GM12892 (cell line): Measurements from ENCODE around the gene WDR27.

Experiments
- DNase-seq: peaks from one replicate; pipeline ENCODE4 v3.0.0; 2011; ENCODE audit not compliant: insufficient read length
- FAIRE-seq: peaks from 2 replicates; lab custom pipeline; 2011; peaks lifted over from hg19 to GRCh38; lab: Jason Lieb, UNC
- POLR2A ChIP-seq: IDR thresholded peaks from 2 replicates; pipeline ENCODE4 v1.6.1; 2011; ENCODE audit warnings: low read depth, low read length, control low read depth
- POLR2AphosphoS5 ChIP-seq: IDR thresholded peaks from 2 replicates; pipeline ENCODE4 v1.6.1; 2011; ENCODE audit warnings: low read depth, low read length, control low read depth
- TAF1 ChIP-seq: IDR thresholded peaks from 2 replicates; pipeline ENCODE4 v1.6.1; 2011; ENCODE audit warnings: low read depth, mild to moderate bottlenecking, control low read depth, low read length, borderline replicate concordance

Gene WDR27

GRCh38 chr6:169556758-169557548 is 144.9 kb downstream of the WDR27 start:
- peak; percentile 63 for FAIRE-seq

DNA sequence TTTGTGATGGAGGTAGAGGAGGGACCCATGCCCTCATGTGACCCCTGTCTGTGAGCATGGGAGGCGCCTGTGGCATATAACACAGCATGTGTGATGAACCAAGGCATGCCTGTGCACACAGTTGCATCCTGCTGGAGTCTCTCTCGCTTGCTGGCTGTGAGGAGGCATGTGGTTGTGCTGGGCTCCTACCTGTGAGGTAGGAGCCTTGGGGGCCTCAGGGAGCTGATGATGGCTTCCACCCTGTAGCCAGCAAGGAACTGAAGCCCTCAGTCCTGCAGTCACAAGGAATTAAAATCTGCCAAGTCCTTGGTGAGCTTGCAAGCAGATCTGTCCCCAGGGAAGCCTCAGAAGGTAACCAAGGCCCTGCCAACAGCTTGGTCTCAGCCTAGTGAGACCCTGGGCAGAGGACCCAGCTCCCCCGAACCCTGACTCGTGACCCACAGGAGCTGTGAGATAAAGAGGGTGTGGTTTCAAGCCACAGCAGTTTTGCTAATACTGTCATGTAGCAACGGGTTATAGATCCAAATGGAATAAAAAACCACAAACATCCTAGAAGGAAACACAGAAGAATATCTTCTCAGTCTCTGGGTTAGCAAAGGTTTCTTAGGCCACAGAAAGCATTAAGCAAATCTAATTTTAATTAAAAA is 145.7 kb downstream of the WDR27 start:
- DNase-seq, result no peak
- no peak for TF ChIP-seq POLR2AphosphoS5
- no peak for TF ChIP-seq TAF1
- TF ChIP-seq POLR2A, result no peak
- no peak for FAIRE-seq

More at GRCh38 chr6:169556758-169557548, 144.9 kb downstream of the WDR27 start:
- TF ChIP-seq POLR2A (no peak), POLR2AphosphoS5 (no peak), TAF1 (no peak)
- peak; percentile 52 for DNase-seq

GRCh38 chr6:169545982-169546381 is 155.8 kb downstream of the WDR27 start:
- DNase-seq (no peak), FAIRE-seq (no peak)
- TF ChIP-seq POLR2AphosphoS5 (no peak), POLR2A (no peak), TAF1 (no peak)

- no peak for DNase-seq
- no peak for FAIRE-seq
- TF ChIP-seq POLR2A (no peak), POLR2AphosphoS5 (no peak), TAF1 (no peak)
Observed at GRCh38 chr6:169543704-169544103, 158.1 kb downstream of the WDR27 start.

- DNase-seq, result no peak
- TF ChIP-seq POLR2AphosphoS5 (no peak), POLR2A (no peak), TAF1 (no peak)
- FAIRE-seq, result no peak
Observed at GRCh38 chr6:169542491-169542890, 159.3 kb downstream of the WDR27 start.

GRCh38 chr6:169539176-169539897 is 162.5 kb downstream of the WDR27 start:
- TF ChIP-seq POLR2A (no peak), POLR2AphosphoS5 (no peak), TAF1 (no peak)
- no peak for DNase-seq
- no peak for FAIRE-seq

DNA sequence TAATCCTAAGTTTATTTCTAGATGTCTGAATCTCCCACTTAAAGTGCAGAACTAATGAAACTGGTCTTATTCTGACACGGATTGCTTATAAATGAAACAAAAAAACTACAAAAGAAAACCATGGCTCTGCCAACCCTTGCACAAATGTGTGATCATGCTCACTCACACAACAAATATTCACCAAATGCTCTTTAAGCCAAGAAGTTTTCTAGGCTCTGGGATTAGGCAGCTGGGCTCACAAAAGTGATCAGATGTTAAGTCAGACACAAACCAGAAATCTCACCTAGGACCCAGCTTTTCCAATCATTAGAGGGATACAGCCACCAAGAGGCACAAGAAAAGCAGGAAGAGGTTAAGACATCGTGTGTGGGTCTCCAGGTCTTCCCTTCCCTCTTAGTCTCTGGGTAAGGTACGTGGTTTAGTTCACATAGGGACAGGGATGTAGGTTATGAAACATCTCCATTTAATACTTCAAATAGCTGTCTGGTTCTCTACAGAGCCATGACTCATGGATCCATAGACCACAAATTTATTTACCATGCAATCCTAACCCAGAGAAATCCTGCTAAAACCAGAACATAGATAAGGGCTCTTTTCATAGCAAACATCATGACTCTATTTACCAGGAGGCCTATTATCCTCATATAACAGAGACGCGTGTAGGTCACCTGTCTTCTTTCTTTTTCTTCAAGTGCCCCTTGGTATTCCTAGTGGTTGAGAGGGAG is 165.2 kb downstream of the WDR27 start:
- FAIRE-seq, result no peak
- no peak for DNase-seq
- TF ChIP-seq POLR2AphosphoS5 (no peak), TAF1 (no peak), POLR2A (no peak)

GRCh38 chr6:169534039-169534421 is 167.8 kb downstream of the WDR27 start:
- no peak for TF ChIP-seq POLR2AphosphoS5
- no peak for TF ChIP-seq TAF1
- TF ChIP-seq POLR2A, result no peak
- FAIRE-seq (no peak), DNase-seq (no peak)

DNA sequence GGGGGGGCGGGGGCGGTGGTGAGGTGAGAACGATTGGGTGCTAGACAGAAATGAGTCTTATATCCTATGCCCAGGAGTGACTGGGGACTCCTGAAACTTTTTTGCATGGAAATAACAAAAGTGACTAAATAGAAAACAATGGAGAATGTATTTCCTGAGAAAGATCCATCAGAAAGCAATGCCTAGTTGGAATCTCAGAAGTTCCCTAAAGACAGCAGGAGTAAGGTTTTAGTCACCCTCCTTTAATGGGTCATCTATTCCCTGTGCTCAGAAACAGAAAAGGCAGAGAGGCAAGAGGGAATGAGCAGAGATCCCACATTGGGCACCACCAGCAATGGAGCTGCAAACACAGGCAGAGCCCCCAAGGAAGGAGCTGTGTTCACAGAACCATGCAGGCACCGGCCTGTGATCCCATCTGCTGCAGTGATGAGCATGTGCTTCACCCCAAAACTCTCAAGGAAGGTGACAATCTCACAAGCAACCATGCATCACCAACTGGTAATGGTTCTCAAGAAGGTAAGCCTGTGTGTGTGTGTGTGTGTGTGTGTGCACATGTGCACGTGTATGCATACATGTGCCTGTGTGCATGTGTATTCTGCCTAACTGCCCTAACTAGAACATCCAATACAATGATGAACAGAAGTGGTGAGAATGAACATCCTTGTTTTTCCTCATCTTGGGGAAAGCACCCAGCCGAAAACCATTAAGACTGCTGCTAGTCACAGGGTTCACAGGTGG is 168.4 kb downstream of the WDR27 start:
- FAIRE-seq (no peak), DNase-seq (no peak)
- TF ChIP-seq POLR2A (no peak), TAF1 (no peak), POLR2AphosphoS5 (no peak)

DNA sequence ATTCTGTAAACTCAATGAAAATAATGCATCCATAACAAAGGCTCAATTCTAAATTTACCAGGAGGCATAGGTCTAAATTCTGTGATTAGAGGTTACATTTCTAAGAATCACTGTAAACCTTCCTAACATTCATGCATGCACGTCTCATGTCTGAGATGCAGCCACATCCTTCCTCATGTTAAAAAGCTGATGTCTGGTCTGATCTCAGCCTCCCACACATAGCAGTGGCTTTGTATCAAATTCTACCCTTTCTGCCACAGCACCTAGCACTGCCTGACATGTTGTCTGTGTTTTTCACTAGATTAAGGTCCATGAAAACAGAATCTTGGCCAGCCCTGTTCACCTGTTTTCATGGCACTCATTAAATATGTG is 171.1 kb downstream of the WDR27 start:
- FAIRE-seq (no peak), DNase-seq (no peak)
- TF ChIP-seq POLR2AphosphoS5 (no peak), TAF1 (no peak), POLR2A (no peak)
